Coronary artery (tissue), 2 donors: ENCODE measurements around the gene CSGALNACT2.

Experiments
- DNase-seq: peaks from one replicate; pipeline ENCODE4 v3.0.0-alpha.2; 2017; ENCODE audit warnings: low spot score
- H3K27ac ChIP-seq, 2 donors: fragments of 200-600 bp; sonication (generic); one replicate each; pipeline ENCODE4 v1.5.1; 2016 to 2019
- H3K4me3 ChIP-seq: fragments of 200-600 bp; sonication (generic); 2 replicates; pipeline ENCODE4 v1.5.1; 2016; ENCODE audit warnings: mild to moderate bottlenecking, moderate library complexity
- TF ChIP-seq, protein P1 (sequence below): fragments of 200-600 bp; sonication (generic); IDR thresholded peaks from one replicate; pipeline ENCODE4 v1.5.1; 2019; ENCODE audit warnings: antibody characterized with exemption

The CSGALNACT2 gene

DNA sequence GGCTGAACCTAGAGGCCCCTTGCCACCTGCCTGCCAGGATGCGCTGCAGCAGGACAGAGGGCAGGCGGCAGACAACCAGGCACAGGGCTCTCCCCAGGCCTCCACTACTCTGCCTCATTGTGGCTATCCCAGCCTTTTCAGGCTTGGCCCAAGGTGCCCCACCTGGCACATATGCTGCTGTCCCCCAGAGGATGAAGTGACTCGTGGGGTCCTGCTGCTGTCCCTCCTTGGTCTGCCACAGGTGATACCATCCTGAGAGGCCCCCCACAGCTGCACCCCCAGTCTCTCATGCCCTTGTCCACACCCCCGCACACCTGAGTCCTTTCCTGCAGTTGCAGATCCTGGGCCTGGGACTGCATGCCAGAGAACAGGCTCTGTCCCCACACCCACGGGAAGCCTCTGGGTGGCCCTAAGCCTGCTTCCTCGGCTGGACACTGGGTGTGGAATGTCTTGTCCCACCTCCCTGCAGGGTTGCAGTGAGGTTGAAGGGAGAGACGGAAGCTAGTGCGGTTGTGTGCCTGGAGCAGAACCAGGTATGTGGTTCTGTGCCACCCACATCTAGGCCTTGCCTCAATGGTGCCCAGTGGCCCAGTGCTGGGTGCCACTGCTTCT, 73.3 kb downstream of the CSGALNACT2 start:
- no peak for DNase-seq
- H3K27ac ChIP-seq, result no peak overlapping the region
- TF ChIP-seq, protein P1, sequence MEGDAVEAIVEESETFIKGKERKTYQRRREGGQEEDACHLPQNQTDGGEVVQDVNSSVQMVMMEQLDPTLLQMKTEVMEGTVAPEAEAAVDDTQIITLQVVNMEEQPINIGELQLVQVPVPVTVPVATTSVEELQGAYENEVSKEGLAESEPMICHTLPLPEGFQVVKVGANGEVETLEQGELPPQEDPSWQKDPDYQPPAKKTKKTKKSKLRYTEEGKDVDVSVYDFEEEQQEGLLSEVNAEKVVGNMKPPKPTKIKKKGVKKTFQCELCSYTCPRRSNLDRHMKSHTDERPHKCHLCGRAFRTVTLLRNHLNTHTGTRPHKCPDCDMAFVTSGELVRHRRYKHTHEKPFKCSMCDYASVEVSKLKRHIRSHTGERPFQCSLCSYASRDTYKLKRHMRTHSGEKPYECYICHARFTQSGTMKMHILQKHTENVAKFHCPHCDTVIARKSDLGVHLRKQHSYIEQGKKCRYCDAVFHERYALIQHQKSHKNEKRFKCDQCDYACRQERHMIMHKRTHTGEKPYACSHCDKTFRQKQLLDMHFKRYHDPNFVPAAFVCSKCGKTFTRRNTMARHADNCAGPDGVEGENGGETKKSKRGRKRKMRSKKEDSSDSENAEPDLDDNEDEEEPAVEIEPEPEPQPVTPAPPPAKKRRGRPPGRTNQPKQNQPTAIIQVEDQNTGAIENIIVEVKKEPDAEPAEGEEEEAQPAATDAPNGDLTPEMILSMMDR, result no peak
- no peak overlapping the region for H3K4me3 ChIP-seq

DNA sequence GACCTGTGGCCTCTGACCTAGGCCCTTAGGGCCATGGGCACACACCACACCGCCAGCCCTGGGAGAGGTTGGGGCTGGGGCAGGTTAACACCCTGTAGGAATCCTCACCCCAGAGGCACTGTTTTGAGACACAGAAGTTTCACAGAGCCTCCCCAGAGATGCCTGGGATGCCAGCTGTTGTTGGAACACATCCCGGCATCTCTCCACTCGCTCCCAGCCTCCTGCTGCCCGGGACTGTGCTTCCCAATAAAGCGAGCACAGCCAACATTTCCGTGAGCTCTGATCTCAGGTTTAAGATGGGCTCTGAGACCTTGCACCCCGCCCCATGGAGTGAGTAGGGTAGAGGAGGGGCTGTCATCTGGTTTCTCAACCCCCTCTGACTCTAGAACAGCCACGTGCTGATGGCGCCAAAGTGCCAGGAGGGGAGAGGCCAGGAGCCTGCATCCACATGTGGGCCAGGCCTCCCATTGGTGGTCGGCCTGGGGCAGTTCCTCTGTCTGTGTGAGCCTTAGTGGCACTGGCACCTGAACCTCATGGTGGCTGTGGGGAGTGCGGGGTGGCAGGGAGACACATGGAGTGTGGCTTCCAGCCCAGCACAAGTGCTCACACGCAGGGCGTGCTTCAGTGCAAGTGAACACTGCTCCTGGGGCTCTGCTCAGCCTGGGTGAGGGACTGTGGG, 73.9 kb downstream of the CSGALNACT2 start:
- no peak for DNase-seq
- TF ChIP-seq, protein P1, result no peak
- no peak overlapping the region for H3K4me3 ChIP-seq
- H3K27ac ChIP-seq, result no peak overlapping the region

DNA sequence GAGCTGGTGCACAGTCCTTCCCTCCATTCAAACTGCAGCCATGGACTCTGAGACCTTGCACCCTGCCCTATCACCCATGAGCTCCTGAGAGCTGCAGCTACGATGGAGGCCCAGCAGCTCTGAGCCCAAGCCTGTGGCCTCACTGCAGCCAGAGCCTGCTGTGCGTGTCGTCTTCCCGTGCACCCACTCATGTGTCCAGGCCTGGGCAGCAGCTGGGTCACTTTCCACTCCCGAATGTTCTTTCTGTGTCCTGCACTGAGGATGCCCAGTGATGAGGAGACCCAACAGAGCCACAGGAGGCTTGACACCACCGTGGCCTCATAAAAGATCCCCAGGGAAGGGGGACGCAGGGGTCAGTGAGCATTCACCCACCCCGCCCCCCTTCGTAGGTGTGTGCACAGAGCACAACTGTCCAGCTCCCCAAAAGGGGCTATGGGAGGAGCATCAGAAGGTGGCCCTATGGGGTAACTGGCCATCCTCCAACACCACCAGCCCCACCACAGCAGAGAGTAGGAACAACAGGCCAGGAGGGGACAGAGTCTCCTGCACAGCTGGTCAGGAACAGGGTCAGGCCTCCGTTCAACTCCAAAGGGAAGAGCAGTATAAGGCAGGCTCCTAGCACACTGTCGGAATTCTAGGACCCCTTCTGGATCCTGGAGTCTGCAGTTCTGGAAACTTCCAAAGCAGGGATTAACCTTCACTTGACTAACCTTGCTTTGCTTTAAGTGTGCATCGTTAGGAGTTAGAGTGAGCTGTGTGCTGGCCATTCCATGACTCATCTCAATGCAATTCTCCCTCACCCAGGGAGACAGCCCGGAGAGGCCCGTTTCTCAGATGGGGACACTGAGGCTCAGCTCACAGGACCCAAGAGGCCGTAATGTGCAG, 76.1 kb downstream of the CSGALNACT2 start:
- TF ChIP-seq, protein P1, result no peak
- no peak for DNase-seq
- Histone ChIP-seq H3K4me3 (no peak overlapping the region), H3K27ac (no peak overlapping the region)

DNA sequence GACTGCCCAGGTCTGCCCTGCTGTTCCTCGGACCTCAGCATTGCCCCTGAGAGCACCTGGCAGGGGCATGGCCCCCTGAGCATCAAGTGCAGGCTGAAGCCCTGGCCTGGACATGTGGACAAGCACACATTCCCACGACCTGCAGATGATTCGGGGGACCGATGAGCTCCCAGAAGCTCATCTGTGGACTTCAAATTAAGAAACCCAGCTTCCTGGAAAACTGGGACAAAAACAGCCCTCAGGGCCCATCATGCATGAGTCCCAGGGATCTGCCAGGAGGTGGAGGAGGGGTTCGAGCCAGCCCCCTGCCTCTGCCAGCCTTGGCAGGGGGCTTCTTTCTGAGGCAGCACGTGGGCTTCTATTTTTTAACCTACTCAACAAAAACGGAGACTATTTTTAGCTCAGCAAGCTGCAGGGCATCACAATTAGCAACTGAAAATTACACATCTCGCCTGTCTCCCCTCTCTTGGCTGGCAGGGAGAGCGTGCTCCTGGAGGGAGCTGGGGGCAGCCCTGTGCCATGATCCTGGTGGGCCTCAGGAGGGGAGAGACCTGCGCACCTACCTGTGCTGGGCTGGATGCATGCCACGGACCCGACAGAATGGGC, 76.8 kb downstream of the CSGALNACT2 start:
- TF ChIP-seq, protein P1, result no peak
- H3K27ac ChIP-seq, result no peak overlapping the region
- DNase-seq, result no peak
- H3K4me3 ChIP-seq, result no peak overlapping the region

DNA sequence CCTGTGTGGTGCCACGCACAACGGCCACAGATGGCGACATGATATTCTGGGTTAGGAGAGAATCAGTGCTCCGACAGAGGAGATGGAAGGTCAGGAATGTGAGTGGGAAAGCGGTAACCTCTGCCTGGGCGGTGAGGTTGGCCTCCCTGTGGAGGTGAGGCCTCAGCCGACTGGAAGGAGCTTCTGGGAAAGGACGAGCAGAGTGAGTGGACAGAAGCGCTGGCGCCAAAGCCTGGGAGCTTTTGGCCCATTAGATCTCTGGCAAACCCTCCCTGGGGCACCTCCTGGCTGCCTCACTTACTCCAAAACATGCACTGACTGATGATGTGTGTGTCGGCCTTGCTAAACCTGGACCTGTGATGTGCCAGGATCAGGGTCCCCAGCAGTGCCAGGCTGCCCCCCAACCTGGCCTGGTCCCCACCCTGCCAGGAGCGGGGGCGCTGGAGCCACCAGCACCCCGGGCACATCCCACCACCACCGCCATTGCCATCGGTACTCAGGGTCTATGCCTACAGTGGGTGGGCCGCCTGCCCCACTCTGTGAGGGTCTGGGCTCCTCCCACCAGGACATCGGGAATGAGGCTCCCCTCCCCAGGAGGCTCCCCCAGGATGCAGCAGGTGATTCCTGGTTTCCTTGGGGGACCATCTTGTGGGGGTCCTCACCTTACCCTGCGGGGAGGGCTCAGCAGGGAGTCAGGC, 77.7 kb downstream of the CSGALNACT2 start:
- H3K4me3 ChIP-seq, result no peak overlapping the region
- no peak for DNase-seq
- H3K27ac ChIP-seq, result no peak overlapping the region
- TF ChIP-seq, protein P1, result no peak

DNA sequence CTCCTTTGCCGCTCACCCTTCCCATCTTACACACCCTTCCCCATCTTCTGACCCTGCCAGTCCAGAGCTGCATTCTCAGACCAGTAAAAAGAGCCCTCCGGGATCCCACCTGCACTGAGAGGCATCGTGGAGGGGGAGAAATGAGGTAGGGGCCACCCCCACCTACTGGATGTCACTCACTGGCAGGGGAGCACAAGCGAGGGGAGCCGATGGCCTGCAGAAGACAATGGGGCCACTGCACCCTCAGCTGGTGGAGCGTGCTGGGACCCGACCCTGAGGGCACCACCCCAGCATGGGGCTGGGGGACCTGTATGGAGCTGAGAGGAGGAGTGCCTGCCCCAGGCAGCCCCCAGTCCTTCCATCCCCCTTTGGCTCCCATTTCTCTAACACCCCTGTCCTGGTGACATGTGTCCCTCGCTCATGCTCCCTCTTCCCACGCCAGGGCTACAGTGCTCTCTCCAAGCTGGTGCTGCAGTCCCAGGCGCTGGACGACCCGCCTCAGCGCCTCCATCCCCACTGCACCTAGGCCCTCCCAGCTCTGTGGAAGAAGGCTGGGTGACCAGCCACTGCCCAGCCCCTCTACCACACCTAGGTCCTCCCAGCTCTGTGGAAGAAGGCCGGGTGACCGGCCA, 78.8 kb downstream of the CSGALNACT2 start:
- TF ChIP-seq, protein P1, result no peak
- H3K4me3 ChIP-seq, result no peak overlapping the region
- no peak for DNase-seq
- no peak overlapping the region for H3K27ac ChIP-seq
